ENCODE results near the gene GGN.

The GGN gene, protein sequence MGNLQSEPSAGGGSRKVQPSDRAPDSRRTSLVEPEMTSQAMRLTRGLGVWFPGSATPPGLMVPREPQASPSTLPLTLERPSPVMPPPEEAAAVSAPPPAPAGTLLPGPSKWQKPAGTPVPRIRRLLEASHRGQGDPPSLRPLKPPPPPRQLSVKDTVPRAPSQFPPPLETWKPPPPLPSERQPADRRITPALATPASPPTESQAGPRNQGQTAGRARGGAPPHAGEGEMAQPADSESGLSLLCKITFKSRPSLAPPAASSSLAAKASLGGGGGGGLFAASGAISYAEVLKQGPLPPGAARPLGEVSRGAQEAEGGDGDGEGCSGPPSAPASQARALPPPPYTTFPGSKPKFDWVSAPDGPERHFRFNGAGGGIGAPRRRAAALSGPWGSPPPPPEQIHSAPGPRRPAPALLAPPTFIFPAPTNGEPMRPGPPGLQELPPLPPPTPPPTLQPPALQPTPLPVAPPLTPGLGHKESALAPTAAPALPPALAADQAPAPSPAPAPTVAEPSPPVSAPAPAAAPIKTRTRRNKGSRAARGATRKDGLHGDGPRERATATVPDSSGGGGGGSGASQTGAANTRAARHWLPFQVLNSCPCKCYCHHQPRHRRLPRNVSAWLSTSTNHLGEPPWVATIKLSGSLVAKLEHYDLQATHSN

GRCh38 chr19:38387550-38388348, at the start of gene GGN:
TSS of gene GGN (minus strand) at chr19:38388034. CDS start at chr19:38387261, 773 bp downstream.
- DNase-seq, result peak; percentile 75 to 87 (median 79)

GRCh38 chr19:38437295-38437694, 49.5 kb upstream of the GGN start:
- DNase-seq, result no peak

DNA sequence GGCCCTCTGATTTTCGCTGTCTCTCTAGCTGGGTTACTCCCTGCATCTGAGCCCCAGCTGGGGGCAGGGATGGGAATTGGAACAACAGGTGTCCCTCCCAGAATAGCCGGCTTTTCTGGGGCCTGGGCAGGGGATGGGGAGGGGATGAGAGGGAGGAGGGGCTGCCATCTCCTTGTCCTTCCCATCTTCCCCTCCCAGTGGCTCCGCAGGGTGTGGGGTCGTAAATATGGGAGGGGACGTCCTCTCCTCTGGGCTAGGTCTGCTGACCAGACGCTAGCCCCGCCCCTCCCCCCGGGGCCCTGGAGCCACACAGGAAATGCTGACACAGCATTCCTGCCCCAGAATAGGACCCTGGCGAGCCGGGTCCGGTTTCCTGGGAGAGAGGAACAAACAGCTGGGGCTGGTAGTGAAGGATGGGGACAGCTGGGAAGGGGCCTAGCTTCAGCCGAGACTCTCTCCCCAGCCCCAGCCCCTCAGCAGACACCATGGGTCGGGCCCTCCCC, 46.8 kb upstream of the GGN start:
- DNase-seq, result no peak

DNA sequence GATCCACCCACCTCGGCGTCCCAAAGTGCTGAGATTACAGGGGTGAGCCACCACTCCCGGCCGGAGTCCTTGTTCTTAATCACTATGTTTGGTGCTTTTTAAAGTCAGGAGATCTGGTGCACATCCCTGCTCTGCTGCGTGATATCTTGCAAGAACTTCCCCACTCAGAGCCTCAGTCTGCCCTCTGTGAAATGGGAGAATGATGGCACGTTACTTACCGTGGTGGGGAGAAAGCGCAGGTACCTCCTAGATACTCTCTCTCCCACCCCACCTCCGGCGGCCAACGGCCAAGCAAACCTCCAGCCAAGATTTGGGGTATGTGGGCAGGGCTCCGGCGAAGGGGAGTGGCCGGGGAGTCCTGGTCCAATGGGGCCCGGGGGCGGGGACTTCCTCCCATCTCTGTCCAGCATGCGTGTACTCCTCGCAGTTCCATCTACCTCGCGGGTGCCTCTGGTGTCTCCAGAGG, 45.5 kb upstream of the GGN start, which contains the start of gene RYR1:
Gene RYR1, plus strand, starts transcription at position 424 of the 466 bp plus-strand sequence. CDS start 139 bp downstream, outside the sequence.
- DNase-seq, result peak; percentile 53 to 81 (median 64)

DNA sequence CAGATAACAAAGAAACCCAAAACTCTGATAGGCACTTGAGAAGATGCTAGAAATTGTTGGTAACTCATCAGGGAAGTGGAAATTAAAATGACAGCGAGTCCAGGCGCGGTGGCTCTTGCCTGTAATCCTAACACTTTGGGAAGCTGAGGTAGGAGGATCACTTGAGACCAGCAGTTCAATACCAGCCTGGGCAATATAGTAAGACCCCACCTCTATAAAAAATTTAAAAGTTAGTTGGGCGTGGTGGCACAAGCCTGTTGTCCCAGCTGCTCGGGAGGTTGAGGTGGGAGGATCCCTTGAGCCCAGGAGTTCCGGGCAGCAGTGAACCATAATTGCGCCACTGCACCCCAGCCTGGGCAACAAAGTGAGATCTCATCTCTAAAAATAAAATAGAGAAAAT, 43.1 kb upstream of the GGN start:
- no peak for DNase-seq

DNA sequence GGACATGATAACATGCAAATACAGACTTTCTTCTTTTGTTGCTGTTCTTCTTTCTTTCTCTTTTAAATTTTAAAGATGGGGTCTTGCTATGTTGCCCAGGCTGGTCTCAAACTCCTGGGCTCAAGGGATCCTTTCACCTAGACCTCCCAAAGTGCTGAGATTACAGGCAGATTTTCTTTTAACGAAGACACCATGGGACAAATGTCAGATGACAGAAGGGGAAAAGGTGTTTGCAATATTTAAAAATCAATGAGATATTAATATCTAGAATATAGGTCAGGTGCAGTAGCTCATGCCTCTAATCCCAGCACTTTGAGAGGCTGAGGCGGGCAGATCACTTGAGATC, 42.0 kb upstream of the GGN start:
- no peak for DNase-seq

DNA sequence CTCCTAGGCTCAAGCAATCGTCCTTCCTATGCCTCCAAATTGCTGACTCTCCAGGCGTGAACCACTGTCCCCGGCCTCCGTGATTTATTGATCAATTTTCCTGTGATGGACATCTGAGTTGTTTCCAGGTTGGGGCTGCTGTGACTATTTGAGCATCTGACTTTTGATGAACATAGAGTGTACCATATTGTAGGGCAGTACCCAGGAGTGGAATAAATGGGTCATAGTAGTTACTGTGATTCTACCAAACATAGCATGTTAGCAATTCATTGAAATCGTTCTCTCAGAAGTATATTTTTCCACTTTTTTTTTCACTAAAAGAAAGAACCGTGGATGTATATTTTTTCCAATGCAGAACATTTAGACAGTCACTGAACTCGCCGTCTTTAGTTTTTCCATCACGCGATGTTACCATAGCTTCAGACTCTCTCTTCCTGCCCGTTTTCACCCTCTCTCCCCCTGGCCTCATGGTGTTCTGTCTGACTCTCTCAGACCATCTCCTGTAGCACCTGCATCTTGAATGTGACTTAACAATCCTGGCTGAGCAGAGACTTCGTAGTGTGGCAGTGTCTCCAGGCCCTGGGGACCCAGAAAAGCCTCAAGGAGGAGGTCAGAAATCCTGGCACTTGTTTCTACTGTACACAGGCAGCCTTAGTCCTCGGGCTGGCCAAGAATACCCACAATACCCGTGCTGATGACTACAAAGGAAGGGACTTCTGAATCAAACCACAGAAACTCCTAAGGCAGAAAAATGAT, 41.4 kb upstream of the GGN start:
- no peak for DNase-seq

GRCh38 chr19:38427035-38427677, 39.3 kb upstream of the GGN start:
- peak; percentile 36 to 57 (median 42) for DNase-seq

DNA sequence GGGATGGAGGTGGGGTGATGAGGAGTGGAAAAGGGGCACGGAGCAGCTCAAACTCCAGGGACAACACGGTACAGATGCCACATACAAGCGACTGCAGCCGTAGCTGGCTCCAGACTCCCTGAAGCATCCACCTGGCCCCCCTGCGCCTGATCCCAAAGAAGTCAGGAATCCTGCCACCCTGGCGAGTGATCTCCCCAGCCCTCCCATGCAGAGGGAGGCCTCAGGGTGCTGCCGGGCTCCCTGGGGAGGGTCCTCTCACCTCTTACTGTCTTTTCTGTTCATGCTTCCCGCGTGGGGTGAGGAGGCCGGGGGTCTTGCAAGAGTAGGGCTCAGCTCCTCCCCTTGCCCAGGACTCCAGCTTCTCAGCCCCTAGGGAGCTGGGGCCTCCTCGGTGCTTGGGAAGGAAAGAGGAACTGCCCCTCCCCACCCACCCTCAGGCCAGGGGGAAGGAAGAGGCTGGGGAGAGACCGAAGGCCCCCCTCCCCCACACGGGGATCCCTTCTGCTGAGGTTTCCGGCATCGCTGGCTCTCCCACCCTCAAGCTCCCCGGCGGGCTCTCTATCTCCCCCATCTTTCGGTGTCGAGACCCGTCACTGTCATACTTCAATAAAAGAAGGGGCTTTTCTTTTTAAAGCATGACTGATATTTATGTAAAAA, 38.1 kb upstream of the GGN start, which contains the start of gene RASGRP4:
Gene RASGRP4, minus strand, starts transcription at position 410 of the 657 bp plus-strand sequence. Its CDS starts 128 bp downstream, at position 282.
- DNase-seq, result peak; percentile 63 to 84 (median 67)

GRCh38 chr19:38425222-38425809, 37.5 kb upstream of the GGN start:
- no peak for DNase-seq

DNA sequence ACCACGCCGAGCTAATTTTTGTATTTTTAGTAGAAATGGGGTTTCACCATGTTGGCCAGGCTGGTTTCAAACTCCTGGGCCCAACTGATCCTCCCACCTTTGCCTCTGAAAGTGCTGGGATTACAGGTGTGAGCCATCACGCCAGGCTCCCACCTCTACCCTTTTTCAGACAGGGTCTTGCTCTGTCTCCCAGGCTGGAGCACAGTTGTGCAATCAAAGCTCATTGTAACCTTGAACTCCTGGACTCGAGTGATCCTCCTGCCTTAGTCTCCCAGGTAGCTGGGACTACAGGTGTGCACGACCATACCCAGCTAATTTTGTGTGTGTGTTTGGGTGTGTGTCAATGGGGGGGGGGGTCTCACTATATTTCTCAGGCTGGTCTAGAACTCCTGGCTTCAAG, 36.4 kb upstream of the GGN start:
- no peak for DNase-seq

DNA sequence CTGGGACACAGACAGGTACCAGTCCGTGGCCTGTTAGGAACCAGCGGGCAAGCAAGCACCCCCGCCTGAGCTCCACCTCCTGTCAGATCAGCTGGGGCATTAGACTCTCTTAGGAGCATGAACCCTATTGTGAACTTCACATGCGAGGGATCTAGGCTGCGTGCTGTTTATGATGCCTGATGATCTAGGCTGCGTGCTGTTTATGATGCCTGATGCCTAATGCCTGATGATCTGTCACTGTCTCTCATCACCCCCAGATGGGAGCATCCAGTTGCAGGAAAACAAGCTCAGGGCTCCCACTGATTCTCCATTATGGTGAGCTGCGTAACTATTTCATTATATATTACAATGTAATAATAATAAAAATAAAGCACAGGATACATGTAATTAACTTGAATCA, 34.6 kb upstream of the GGN start:
- no peak for DNase-seq

DNA sequence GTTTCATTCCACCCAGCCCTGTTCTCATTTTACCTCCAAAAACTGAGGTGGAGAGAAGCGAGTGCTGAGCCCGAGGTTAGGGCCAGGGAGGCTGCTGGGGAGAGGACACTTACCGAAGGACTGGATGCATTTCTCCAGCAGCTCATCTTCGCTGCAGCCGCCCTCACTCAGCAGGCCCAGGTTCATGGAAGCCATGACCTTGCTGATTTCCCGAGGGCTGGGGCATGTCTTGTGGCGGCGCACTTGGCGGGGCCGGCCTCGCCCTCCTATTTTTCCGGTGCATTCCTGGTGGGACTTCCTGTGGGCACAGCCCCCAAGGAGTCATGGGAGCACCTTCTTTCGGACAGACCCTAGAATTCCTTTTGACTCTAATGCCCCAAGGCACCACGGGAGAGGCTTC, 34.0 kb upstream of the GGN start:
- no peak for DNase-seq

- DNase-seq, result no peak
Observed at GRCh38 chr19:38420935-38421334, 33.1 kb upstream of the GGN start.

- DNase-seq, result peak; percentile 86 to 93 (median 89)
Observed at GRCh38 chr19:38417544-38418506, 30.0 kb upstream of the GGN start.

- DNase-seq, result no peak
Observed at GRCh38 chr19:38417146-38417543, 29.3 kb upstream of the GGN start.

- DNase-seq, result no peak
Observed at GRCh38 chr19:38413416-38413815, 25.6 kb upstream of the GGN start.

GRCh38 chr19:38412961-38413360, 25.1 kb upstream of the GGN start:
- no peak for DNase-seq

DNA sequence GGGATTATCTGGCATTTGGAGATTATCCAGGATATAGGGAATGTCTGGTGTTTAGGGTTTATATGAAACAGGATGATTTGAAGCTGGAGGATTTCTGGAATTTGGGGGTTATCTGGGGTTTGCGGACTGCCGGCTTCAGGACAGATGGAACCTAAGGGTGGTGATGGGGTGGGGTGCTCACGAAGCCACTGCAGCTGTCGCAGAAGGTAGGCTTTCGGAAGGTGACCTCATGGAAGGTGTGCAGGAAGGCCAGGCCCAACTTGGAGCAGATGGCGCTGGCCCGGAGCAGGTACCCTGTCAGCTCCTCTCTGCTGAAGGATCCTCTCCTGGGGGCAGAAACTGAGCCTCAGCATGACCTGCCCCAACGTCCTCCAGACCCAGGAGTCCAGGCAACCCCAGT, 24.7 kb upstream of the GGN start:
- no peak for DNase-seq
